HG03064 (cell line): ENCODE measurements around the gene THOP1.

Experiments
- ATAC-seq: cut with Tn5 transposase; IDR thresholded peaks from one replicate; pipeline ENCODE4 v1.9.1; 2021; ENCODE audit warnings: low read depth; ENCODE audit not compliant: unreplicated experiment

Gene THOP1

GRCh38 chr19:2846180-2846894 lies 61.0 kb downstream of the THOP1 start:
- ATAC-seq = no peak

GRCh38 chr19:2847507-2847906 lies 62.2 kb downstream of the THOP1 start:
- no peak for ATAC-seq

DNA sequence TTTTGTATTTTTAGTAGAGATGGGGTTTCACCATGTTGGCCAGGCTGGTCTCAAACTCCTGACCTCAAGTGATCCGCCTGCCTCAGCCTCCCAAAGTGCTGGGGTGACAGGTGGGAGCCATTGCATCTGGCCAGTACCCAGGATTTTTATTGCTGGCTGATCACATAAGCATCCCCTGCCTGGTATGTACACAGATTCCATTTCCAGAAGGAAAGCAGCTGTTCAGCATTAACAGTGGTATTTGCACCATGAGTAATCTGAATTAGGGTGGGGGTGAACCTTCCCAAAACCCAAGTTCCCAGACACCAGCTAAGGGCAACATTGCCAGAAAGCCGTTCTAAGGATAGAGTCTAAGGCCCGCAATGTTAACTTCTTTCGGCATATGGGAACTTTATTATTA lies 63.3 kb downstream of the THOP1 start:
- no peak for ATAC-seq

DNA sequence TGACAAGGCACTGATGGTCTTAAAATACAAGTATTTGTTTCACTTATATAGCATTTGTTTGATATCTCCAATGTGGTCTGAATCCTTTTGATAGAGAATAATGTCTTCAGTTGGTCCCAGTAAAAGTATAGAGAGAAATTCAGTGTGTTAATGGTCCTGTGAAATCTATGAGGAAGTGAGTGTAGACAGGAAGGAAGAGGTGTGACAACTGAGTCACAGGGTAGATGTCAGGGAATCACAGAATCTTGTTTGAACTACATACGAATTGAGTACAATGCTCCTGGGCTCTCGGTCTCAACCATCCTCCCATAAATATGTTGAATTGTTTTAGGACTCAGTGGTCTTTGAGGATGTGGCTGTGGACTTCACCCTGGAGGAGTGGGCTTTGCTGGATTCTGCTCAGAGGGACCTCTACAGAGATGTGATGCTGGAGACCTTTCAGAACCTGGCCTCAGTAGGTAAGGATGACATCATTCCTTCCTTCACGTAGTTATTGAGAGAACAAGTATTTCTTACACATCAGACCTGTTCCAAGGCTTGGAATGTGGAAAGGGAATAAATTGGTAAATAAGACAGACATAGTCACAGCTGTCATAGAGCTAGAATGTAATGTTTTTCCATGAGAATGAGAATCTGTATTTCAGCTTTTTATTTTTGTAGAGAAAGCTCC lies 65.1 kb downstream of the THOP1 start:
- no peak for ATAC-seq

- ATAC-seq = no peak
These were observed 67.3 kb downstream of the THOP1 start for GRCh38 chr19:2852598-2852997.

- ATAC-seq = no peak
These were observed 67.8 kb downstream of the THOP1 start for GRCh38 chr19:2853015-2853606.

DNA sequence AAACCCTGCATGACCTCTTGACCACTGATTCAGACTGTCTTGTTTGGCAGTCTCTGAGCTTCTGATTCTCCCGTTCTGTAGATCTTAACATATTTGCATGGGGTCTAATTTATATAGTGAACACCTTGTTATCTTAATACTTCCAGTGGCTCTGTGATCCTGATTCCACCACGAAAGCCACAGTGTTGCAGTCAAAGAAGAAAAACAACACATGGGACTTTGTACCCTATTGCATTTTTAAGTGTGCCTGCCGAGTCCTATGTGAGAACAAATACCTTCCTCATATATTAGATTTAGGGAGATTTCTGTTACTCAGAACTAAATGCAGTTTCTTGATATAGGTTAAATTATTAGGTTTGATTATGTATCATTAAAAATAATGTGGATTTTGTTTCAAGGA lies 69.5 kb downstream of the THOP1 start:
- no peak for ATAC-seq

GRCh38 chr19:2856457-2857050 lies 71.3 kb downstream of the THOP1 start:
- no peak for ATAC-seq

DNA sequence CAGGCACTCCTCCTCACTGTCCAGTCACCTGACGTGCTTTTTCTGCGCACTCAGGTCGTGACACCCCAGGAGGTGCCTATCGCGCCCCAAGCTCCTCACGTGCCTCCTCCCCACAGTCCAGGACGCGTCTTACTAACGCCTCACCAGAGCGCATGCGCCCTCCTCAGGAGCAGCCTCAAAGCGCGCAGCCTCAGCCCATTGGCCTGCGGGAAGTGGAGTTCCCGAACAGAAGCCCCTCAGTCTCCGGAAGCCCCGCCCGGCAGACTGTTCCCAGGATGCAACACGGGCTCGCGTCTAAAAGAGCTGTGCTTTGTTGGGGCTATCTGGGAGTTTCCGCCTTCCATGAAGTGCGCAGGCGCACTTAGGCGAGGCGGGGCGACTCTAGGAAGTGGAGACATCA lies 73.6 kb downstream of the THOP1 start:
- no peak for ATAC-seq

- no peak for ATAC-seq
These were observed 78.5 kb downstream of the THOP1 start for GRCh38 chr19:2863816-2864215.
